ENCODE measurements around the gene STAP2.

Gene STAP2

DNA sequence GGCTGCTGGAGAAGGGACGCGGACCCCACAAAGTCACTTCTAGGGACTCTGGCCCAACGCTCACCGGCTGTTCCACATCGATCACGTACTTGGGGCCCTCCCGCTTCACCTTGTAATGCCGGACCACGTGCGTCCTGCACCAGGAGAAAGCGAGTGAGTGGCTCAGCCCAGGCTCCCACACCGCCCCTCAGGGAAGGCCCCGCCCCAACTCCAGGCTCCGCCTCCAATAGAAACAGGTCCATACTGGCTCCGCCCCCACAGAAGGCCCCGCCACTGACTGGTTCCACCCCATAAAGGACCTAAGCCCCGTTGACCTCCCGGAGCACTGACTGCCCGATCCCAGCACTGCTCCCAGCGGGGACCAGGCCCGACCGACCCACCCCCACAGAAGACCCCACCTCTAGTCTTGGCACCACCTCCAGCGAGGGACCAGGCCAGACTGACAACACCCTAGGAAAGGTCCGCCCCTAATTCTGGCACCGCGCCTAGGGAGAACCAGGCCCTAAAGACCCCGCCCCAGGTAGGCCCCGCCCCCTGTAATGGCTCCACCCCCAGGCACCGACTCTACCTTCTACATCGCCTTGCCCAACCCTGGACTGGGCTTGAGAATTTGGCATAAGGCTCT lies 11.3 kb downstream of the STAP2 start:
- peak; percentile 53 for DNase-seq (ENCODE audit: low read depth)

DNA sequence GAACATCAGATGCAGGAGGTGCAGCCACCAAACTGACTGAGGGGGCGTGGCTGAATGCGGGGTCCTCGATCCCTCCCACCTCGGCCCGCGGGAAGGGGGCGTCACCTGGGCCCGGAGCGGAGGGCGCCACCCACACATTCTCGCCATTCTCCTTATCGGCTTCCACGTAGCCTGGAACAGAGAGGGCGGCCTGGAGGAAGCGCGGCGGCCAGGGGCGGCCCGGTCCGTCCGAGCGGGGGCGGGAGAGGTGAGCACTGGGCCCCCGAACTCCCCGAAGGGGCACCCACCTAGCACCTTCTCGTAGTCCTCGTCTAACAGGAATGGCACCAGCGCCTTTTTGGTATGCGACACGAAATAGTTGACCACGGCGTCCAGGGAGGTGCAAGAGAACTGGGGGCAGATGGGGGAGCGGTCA lies 11.8 kb downstream of the STAP2 start:
- no peak for DNase-seq (ENCODE audit: low read depth)

DNA sequence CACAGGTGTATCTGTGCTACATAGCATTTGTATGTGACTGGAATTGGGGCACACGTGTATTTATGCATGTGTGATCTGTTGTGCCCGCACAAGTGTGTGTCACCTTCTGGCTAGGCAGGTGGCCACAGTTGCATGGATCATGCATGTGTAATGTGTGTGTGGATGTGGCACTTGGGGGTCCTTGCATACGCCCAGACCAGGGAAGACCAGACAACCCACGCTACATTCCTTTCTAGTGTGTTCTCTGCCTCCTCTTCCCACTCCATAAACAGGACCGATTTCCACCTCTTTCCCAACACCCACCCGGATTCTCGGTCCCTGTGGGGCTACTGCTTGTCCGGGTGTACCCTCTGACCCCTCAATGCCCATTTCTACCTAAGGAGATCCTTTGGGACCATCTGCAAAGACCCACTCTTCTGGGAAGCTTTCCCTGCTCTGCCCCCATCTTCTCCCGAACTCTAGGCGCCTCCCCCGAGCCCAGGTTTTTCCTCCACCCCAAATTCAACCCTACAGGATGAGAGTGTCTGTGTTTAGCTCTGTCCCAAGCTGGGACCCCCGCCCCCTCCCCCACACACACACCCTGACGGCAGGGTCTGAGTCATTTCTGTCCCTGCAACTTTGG lies 12.3 kb downstream of the STAP2 start:
- no peak for DNase-seq (ENCODE audit: low read depth)

DNA sequence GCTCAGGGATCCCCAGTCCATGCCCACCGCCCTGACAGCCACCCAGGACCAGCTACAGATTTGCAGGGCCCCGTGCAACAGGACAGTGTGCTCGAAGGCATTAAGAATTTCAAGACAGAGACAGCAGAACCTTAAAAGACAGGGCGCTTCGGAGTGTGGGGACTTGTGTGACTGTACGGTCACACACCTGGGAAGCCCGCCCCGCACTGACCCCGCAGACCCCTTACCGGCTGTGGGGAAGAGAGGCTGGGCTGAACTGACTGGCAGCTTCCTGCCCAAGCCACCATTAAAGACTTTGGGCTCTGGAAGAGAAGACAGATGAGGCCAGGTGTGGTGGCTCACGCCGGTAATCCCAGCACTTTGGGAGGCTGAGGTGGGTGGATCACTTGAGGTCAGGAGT lies 14.4 kb downstream of the STAP2 start:
- DNase-seq (ENCODE audit: low read depth), result no peak

DNA sequence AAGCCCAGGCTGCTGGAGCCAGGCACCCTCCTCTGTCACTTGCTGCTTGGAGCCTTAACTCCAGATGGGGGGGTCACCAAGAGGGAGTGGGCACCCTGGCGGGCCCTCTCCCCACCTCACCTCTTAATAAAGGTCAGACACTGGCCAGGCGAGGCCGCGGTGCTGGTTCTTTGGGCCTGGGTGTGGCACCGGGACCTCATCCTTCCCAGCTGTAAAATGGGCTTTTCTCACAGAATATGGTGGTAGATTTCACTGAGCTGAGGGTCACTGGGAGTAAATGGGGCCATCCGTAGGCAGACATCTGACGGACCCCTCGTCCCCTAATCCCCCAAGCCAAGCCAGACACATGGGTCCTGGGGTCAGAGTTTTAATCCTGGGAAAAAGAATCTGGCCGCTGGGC lies 14.9 kb downstream of the STAP2 start:
- no peak for DNase-seq (ENCODE audit: low read depth)

DNA sequence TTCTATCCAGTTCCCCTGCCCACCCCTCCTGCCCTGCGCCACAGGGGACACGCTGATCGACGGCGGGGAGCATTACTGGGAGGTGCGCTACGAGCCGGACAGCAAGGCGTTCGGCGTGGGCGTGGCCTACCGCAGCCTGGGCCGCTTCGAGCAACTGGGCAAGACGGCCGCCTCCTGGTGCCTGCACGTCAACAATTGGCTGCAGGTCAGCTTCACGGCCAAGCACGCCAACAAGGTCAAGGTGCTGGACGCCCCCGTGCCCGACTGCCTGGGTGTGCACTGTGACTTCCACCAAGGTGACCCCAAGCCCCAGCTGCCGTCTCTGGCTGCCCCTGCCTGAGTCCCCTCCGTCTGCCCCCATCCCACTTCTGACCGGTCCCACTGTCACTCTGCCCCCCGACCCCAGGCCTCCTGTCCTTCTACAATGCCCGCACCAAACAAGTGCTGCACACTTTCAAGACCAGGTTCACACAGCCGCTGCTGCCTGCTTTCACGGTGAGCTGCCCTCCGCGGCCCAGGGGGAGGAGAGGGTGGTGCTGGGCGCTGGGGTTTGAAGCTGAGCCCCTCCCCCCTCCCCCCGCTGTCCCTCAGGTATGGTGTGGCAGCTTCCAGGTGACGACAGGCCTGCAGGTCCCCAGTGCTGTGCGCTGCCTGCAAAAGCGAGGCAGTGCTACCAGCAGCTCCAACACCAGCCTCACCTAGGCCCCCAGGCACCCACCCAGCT lies 15.5 kb downstream of the STAP2 start:
- DNase-seq (ENCODE audit: low read depth), result no peak

DNA sequence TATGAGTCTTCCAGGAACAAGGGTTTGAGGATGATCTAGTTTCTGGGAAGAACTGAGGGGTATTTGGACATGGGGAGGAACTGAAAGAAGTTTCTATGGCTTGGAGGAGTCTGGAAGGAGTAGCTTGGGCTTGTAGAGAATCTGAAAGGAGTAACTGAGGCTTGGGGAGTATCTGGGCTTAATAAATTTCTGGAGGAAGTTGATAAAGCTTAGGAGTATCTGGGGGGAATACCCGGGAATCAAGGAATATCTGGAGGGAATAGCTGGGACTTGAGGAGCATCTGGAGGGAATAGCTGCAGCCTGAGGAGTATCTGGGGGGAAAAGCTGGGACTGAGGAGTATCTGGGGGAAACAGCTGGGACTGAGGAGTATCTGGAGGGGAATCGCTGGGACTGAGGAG lies 18.2 kb downstream of the STAP2 start:
- DNase-seq (ENCODE audit: low read depth), result no peak

DNA sequence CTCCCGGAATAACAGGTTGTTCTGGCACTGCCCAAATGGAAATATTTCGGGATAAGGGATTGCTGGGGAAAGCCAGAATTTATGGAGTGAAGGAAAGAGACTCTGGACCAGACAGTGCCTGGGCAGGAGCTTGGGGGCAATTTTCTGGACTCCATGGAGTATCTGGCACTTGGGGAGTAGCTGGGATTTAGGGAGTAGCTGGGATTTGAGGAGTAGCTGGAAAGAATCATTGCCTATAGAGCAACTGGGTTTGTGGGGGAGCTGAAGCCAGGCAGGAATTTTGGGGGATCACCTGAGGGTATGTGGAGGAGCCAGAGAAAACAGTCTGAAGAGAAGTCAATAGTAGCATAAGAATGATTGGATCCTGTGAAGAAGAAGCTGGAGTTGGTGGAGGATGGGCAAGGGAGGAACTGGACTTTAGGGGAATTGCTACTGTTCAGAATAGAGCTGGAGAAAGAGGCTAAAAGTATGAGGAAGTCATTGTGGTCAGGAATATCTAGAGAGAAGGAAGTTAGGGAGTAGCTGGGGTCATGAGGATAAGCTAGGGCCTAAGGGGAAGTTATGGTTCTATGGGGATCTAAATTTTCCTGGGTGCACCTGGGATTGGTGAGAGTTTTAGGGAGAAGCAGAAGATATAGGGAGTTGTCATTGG lies 19.4 kb downstream of the STAP2 start:
- no peak for DNase-seq (ENCODE audit: low read depth)

DNA sequence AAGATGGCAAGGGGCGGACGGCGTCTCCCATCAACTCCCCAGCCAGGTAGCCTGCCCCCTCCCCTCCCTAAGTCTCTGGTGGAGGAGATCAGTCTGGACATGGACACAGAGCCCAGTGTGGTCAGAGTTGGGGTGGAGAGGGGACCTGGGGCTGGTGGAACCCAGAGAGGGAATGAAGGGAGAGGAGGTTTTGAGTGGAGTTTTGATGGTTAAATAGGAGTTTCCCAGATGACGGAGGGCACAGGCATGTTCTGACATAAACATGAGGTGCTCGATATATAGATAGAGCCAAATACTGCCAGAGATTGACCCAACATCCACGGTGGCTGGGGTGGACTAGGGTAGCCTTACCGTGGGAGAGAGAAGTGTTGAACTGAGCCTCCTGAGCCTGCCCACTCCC lies 20.2 kb downstream of the STAP2 start:
- DNase-seq (ENCODE audit: low read depth), result no peak

DNA sequence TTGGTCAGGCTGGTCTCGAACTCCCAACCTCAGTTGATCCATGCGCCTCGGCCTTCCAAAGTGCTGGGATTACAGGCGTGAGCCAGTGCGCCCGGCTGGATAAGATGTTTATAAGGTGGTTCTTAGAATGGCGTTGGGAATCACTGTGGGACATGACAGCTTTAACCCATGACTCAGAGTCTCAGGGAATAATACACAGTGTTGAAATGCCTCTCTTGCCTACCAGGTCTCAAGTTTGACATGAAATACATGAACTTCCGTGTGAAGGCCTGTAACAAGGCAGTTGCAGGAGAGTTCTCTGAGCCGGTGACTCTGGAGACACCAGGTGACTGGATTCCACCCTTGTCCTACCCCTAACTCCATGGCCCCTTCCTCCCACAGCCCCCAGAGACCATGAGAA lies 21.7 kb downstream of the STAP2 start:
- no peak for DNase-seq (ENCODE audit: low read depth)

DNA sequence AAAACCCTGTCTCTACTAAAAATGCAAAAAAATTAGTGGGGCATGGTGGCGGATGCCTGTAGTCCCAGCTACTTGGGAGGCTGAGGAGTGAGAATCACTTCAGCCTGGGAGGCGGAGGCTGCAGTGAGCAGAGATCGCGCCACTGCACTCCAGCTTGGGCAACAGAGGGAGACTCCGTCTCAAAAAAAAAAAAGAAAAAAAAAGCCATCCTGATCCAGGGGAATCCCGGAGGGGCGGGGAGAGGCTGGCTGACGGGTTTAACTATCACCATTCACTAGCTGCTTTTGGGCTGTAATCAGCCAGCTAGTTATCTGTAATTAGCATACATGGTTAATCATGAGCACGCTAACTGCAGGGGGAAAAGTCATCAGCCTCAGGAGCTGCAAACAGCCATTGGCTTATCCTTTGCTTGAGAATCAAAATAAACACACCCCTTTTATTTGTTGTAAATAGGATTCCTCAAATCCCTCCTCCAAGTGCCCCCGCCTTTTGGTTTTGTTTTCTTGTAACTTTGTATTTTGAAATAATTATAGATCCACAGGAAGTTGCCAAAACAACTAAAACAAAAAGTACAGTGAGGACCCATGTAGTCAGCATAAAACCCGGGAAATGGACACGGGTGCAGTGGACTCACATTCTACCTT lies 24.7 kb downstream of the STAP2 start:
- no peak for DNase-seq (ENCODE audit: low read depth)

DNA sequence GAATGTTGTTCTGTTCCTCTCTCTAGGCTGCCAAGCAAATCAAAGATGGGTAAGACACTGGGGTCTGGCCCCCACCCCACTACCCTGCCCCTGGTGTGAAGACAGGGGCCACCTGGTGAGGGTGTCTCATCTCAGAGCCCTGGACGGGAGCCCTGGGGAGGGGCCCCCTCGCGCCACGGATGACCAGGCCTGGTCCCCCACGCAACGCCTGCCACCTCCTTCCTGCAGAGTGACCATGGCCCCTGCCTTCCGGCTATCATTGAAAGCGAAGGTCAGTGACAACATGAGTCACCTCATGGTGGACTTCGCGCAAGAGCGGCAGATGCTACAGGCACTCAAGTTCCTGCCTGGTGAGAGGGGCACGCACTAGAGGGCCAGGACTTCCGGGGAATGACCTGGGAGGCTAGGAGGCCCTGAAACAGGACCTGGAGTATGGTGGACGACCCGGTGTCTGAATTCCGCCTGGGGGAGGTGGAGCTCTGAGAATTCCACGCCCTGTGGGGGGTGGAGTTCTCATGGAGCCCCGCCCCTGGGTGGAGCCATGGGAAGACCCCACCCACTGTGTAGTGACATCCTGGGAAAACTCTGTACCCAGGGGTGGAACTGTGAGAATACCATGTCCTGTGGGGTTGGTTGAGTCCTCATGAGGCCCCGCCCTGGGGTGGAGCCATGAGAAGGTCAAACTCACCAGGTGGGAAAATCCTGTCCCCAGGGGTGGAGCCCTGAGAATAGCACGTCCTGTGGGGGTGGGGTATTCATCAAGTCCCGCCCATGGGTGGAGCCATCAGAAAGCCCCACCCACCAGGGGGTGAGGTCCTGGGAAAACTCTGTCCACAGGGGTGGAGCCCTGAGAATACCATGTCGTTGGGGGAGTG lies 28.1 kb downstream of the STAP2 start:
- DNase-seq (ENCODE audit: low read depth), result no peak

DNA sequence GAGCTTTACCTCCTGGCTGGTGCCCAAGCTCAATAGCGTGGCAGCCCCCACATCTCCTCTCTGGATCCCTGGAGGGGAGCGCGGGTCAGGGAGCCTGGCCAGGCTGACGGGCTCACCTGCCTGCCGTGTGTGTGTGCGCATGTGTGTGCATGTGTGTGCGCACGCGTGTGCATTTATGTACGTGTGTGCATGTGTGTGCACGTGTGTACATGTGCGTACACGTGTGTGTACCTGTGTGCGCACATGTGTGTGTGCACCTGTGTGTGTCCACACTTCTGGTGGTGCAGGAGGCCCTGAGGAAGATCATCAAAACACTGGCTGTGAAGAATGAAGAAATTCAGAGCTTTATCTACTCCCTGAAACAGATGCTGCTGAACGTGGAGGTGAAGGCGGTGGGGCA lies 33.0 kb downstream of the STAP2 start:
- no peak for DNase-seq (ENCODE audit: low read depth)

DNA sequence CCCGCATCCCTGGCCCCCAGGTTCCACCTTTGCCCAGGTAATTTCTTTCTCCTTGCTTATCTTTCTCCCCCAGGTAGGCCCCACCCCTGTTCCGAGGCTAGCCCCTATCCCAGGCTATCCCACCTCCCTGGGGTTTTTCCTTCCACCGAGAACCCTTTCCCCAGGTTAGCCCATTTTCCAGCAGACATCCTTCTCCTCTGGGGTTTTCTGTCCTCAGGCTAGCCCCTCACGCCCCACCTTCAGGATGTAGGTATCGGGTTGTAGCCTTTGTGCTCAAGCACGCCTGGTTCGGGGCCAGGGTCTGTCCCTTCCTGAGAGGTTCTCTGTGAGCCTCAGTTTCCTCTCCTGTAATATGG lies 33.4 kb downstream of the STAP2 start:
- no peak for DNase-seq (ENCODE audit: low read depth)

DNA sequence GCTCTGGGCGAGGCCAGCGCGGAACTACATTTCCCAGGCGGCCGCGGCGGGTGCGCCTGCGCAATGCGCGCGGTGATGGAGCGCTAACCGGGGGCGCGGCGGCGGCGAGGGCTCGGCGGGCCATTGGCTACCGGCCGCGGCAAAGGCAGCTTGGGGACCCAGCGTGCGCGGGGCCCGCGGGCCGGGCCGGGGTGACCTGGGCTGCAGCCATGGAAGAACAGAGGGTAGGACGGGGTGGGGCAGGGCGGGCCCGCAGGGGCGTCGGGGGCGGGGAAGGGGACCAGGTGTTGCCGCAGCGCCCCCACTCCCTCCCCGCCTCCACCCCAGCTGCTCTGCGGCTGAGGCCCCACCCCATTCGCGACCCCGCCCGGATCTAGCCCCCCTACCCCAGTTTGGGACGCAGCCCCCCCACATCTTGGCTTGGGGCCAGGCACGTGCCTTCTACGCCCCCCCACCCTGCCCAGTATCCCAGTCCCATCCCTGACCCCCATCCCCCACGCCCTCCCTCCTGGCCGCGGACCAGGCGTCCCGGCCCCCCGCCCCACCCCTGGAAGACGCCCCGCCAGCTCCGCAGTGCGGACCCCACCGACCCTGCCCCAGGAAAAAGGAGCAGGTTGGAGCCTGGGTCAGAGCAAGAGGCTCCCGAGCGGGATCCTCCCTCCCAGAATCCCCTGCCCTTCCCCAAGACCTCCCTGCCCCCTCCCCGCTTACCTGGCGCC lies 33.9 kb downstream of the STAP2 start, which contains the start of gene FSD1:
TSS of gene FSD1 (plus strand) at position 61 of the 719 bp plus-strand sequence. CDS start at position 210, 149 bp downstream.
- peak; percentile 43 for DNase-seq (ENCODE audit: low read depth)

DNA sequence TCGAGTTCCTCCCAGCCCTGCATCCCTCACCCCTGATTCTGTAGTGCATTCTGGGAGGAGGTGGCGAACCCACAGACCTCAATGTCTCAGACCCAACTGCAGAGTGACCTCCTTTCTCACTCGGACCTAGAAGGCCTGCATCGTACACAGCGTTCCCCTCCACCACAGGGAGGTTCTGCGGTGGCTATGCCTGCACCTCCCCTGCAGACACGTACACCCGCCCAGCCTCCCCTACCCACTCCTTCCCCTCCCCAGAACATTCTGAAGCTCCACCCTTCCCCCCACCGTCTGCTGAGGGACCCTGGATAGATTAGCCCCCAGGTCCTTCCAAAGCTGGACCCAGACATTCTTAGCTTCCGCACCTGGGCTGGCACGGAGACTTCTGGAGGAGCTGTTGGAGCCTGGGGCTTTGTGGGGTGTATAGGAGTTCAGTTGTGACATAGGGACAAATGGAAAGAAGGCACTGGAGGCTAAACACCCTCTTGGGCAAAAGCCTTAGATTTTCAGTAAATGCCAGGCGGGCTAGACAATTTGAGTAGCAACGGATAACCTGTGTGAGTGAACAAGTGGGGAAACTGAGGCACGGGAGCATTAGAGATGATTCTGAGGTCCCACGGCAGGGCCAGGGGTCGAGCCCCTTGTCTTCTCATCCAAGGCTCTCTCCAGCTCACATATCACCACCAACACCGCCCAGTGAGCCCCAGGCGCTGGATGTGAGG lies 34.6 kb downstream of the STAP2 start:
- DNase-seq (ENCODE audit: low read depth), result no peak

DNA sequence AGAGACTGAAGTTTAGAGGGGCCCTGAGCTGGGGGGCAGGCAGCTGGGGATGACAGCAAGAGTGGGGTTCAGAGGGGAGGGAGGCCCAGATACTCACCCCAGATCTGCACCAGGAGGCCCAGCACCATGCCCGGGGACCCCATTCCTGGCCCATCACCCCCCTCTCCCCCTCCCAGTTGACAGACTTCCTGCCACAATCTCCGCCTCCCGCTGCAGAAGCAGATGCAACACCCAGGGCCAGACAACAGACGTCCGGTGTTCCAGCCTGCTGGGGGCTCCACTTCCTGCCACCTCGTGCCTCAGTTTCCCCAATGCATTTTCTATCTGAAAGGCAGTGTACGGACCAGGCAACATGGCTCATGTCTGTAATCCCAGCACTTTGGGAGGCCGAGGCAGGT lies 36.4 kb downstream of the STAP2 start, which contains the start of gene TMIGD2:
TSS of gene TMIGD2 (minus strand) at position 147 of the 398 bp plus-strand sequence. CDS start at position 143, 4 bp downstream.
- no peak for DNase-seq (ENCODE audit: low read depth)

DNA sequence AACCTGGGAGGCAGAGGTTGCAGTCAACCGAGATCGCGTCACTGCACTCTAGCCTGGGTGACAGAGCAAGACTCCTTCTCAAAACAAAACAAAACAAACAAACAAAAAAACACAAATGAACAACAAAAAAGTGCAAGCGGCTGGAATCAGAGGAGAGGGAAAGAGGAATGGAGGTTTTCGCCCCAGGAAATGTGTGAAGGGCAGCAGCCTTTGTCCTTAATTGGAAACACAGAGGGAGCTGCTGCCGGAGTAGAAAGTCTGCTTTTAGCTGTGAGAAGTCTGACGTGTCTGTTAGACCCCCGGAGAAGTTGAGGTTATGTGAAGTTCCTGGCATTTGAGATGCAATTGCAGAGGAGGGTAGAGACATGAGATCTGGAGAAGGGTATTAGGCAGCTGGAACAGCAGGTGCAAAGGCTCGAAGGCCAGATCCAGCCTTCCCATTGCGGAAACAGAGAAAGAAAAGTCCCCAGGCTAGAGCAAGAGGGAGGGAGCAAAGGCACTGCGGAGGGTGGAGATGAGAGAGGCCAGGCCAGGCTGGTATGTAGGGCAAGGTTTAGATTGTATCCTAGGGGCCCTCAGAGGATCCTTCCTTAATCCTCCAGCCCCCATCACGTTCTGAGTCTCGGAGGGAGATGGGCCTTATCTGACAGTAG lies 36.9 kb downstream of the STAP2 start:
- no peak for DNase-seq (ENCODE audit: low read depth)

DNA sequence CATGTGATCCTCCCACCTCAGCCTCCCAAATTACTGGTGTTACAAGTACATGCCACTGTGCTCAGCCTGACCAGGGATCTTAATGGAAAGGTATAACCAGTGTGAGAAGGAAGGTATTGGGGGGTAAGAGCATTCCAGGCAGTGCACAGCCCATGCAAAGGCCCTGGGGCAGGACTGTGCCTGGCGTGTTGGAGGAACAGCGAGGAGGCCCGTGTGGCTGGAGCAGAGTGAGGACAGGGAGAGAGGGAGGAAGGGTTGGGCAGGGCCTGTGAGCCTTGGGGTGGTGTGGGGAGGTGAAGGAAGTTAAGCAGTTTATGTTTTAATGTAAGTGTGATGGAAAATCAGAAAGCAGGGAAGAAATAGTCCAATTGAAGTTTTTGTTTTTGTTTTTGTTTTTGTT lies 38.0 kb downstream of the STAP2 start:
- no peak for DNase-seq (ENCODE audit: low read depth)
